ENCODE data around the gene SPOCK1. TPM values are rescaled to one million over a fixed set of nuclear protein-coding genes. Genes with fewer than 3 reads are reported as not detected.

The SPOCK1 gene
- total RNA-seq, 4 donors from 2014 or later, result 46.5 to 52.7 (median 51.4) TPM

DNA sequence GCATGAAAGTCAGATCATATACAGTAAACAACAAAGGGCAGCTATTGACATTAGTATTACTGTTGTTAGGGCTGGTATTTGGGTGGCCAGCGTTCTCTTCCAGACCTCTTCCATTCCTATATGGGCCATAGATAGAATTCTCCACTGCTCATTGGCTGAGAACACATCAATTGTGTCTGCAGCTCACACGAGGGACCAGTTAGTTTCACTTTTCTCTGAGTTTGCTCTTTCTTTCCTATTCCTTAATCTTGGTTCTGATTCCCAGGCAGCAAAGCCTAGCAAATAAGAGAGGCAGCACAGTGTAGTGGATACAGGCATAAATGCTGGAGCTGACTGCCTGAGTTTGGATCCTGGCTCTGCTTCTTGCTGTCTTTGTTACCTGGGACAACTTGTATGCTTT lies 476.4 kb downstream of the SPOCK1 start:
- no peaks in the 10 kb centered on the region for H3K9me3 ChIP-seq
- no peaks in the 10 kb centered on the region for H3K36me3 ChIP-seq
- H3K27ac ChIP-seq, result no peak overlapping the region
- no peak for TF ChIP-seq POLR2A (IDR thresholded peaks at IDR 0.05)
- no peak for TF ChIP-seq POLR2AphosphoS5 (IDR thresholded peaks at IDR 0.05)
- TF ChIP-seq, protein P1, sequence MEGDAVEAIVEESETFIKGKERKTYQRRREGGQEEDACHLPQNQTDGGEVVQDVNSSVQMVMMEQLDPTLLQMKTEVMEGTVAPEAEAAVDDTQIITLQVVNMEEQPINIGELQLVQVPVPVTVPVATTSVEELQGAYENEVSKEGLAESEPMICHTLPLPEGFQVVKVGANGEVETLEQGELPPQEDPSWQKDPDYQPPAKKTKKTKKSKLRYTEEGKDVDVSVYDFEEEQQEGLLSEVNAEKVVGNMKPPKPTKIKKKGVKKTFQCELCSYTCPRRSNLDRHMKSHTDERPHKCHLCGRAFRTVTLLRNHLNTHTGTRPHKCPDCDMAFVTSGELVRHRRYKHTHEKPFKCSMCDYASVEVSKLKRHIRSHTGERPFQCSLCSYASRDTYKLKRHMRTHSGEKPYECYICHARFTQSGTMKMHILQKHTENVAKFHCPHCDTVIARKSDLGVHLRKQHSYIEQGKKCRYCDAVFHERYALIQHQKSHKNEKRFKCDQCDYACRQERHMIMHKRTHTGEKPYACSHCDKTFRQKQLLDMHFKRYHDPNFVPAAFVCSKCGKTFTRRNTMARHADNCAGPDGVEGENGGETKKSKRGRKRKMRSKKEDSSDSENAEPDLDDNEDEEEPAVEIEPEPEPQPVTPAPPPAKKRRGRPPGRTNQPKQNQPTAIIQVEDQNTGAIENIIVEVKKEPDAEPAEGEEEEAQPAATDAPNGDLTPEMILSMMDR (IDR thresholded peaks at IDR 0.05), result no peak
- TF ChIP-seq EP300 (IDR thresholded peaks at IDR 0.05), result no peak
- H3K4me3 ChIP-seq, result no peak overlapping the region
- H3K4me1 ChIP-seq, result no peaks in the 10 kb centered on the region
- WGBS, 2 donors (ENCODE audit: low coverage in 1 of 2), result 29 to 48% methylated on average over 2 of the region's 2 CpGs
- ATAC-seq, result no peak
- H3K27me3 ChIP-seq, result no peaks in the 10 kb centered on the region

DNA sequence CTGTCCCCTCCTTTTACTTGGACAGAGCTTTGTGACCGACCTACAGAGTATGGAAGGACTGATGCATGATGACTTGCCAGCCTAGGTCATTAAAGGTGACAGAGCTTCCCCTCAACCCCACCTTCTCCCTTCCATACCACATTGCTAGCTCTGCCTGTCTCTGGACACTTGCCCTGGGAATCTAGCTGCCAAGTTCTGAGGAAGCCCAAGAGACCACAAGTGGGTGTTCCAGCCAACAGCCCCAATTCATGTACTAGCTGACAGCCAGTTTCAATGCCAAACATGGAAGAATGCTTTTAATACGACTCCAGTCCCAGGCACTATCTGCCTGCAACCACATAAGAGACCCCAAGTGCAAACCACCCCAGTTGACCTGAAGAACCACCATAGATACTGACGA lies 477.1 kb downstream of the SPOCK1 start:
- Histone ChIP-seq H3K4me1 (no peaks in the 10 kb centered on the region), H3K27ac (no peak overlapping the region), H3K4me3 (no peak overlapping the region), H3K9me3 (no peaks in the 10 kb centered on the region), H3K36me3 (no peaks in the 10 kb centered on the region), H3K27me3 (no peaks in the 10 kb centered on the region)
- no peak for ATAC-seq
- 64 to 100% methylated on average over 1 to 3 of the region's 3 CpGs for WGBS, 2 donors (ENCODE audit: low coverage in 1 of 2)
- TF ChIP-seq POLR2A (IDR thresholded peaks at IDR 0.05) (no peak), EP300 (IDR thresholded peaks at IDR 0.05) (no peak), POLR2AphosphoS5 (IDR thresholded peaks at IDR 0.05) (no peak)
- TF ChIP-seq, protein P1 (IDR thresholded peaks at IDR 0.05), result no peak

- ATAC-seq, result no peak
- WGBS, 2 donors (ENCODE audit: low coverage in 1 of 2), result 77 to 82% methylated on average over 3 of the region's 3 CpGs
- no peaks in the 10 kb centered on the region for H3K36me3 ChIP-seq
- no peaks in the 10 kb centered on the region for H3K9me3 ChIP-seq
- H3K27me3 ChIP-seq, result no peaks in the 10 kb centered on the region
- H3K4me1 ChIP-seq, result no peaks in the 10 kb centered on the region
- no peak for TF ChIP-seq EP300 (IDR thresholded peaks at IDR 0.05)
- TF ChIP-seq, protein P1 (IDR thresholded peaks at IDR 0.05), result no peak
- no peak for TF ChIP-seq POLR2AphosphoS5 (IDR thresholded peaks at IDR 0.05)
- TF ChIP-seq POLR2A (IDR thresholded peaks at IDR 0.05), result no peak
- no peak overlapping the region for H3K4me3 ChIP-seq
- H3K27ac ChIP-seq, result no peak overlapping the region
These were observed 479.9 kb downstream of the SPOCK1 start for GRCh38 chr5:137019229-137019628.

GRCh38 chr5:137016783-137017324 lies 482.3 kb downstream of the SPOCK1 start:
- Histone ChIP-seq H3K9me3 (no peaks in the 10 kb centered on the region), H3K36me3 (no peaks in the 10 kb centered on the region), H3K4me3 (no peak overlapping the region), H3K27ac (no peak overlapping the region), H3K4me1 (no peaks in the 10 kb centered on the region), H3K27me3 (no peaks in the 10 kb centered on the region)
- ATAC-seq, result no peak
- WGBS, 2 donors (ENCODE audit: low coverage in 1 of 2), result 53% methylated on average over 3 to 5 of the region's 5 CpGs
- TF ChIP-seq EP300 (IDR thresholded peaks at IDR 0.05), result no peak
- TF ChIP-seq, protein P1 (IDR thresholded peaks at IDR 0.05), result no peak
- TF ChIP-seq POLR2AphosphoS5 (IDR thresholded peaks at IDR 0.05), result no peak
- no peak for TF ChIP-seq POLR2A (IDR thresholded peaks at IDR 0.05)

DNA sequence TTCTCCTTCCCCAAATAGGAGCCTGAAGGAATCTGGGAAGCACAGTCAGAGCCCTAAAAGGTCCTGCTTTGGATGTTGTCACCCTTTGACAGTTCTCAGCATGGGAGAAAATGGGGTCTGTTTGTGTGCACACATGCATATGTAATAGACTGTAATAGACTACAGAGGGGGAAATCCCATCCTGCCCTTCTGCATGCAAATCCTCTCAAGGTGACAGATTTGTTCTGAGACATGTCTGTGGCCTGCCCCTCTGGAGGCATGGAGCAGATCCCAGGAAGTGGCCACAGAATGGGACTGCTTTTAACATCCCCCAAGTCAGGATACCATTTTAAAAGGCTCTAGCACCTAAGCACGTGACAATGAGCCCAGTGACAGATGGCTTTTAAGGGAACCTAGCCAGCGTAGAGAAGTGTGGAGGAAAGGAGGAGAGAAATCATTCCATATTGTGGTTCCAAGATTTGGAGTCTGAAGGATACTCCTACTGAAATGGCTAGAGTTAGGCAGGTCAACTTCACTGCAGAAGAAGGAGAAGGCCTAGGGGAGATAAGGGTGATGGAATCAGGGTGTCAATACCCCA lies 483.5 kb downstream of the SPOCK1 start:
- TF ChIP-seq POLR2AphosphoS5 (IDR thresholded peaks at IDR 0.05), result no peak
- no peak for TF ChIP-seq POLR2A (IDR thresholded peaks at IDR 0.05)
- TF ChIP-seq EP300 (IDR thresholded peaks at IDR 0.05), result no peak
- TF ChIP-seq, protein P1 (IDR thresholded peaks at IDR 0.05), result no peak
- ATAC-seq, result no peak
- no peaks in the 10 kb centered on the region for H3K27me3 ChIP-seq

More for the DNA sequence above, 483.5 kb downstream of the SPOCK1 start:
- Histone ChIP-seq H3K4me1 (no peaks in the 10 kb centered on the region), H3K9me3 (no peaks in the 10 kb centered on the region), H3K4me3 (no peak overlapping the region), H3K27ac (no peak overlapping the region), H3K36me3 (no peaks in the 10 kb centered on the region)
- WGBS, 2 donors (ENCODE audit: low coverage in 1 of 2), result 36% methylated on average over 2 of the region's 2 CpGs; no CpG with 5 or more reads in 1 of the 2 donors
